AML-193 (cell line): Measurements from ENCODE around the gene ATP2C2.
A peak's percentile ranks its signal among the peaks of the same experiment; 100 is the strongest.

Source experiments
- DNase-seq, 2 experiments: peaks; one replicate each; lab custom pipeline; 2025; lab: John Stamatoyannopoulos, UW

Gene ATP2C2

GRCh38 chr16:84498859-84499620, 130.7 kb downstream of the ATP2C2 start:
- no peak for DNase-seq

DNA sequence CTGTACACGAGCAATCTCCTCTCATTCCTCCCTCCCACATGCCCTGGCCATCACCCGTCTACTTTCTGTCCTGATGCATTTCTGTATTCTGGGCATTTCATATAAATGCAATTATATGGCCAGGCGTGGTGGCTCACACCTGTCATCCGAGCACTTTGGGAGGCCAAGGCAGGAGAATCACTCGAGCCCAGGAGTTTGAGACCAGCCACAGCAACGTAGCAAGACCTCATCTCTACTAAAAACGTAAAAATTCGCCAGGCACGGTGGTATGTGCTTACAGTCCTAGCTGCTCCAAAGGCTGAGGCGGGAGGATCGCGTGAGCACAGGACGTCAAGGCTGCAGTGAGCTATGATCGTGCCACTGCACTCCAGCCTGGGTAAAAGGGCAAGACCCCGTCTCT, 131.3 kb downstream of the ATP2C2 start:
- DNase-seq: no peak

GRCh38 chr16:84500531-84500930, 132.2 kb downstream of the ATP2C2 start:
- DNase-seq: no peak

DNA sequence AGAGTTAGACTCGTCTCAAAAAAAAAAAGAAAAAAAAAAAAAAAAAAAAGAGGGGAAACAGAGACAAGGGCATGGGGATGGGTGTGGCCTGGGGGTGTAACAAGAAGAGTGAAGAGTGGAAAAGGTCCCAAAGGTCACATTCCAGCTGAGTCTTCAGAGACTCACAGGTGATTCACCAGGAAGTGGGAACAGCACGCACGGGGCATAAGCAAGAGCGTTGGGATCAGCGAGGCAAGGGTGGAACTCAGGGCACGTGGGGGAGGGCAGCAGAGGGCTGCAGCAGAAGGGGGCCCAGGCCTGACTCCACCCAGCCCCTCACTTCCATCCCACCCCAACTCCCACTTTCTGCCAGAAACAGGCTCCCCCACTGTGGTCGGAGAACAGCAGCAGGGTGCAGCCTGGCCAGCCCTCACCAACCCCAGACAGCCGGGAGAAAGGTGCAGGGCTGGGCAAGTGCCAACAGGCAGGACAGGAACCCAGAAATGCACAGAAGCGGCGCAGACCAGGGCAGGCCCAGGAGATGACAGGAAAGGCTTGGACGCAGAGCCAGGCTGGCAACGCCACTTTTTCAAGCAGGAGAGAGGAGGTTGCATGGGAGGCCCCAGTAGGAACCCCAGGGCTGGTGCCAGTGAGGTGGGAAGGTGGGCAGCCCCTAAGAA, 132.9 kb downstream of the ATP2C2 start:
- no peak for DNase-seq

GRCh38 chr16:84502075-84502474, 133.7 kb downstream of the ATP2C2 start:
- no peak for DNase-seq

GRCh38 chr16:84502581-84502980, 134.2 kb downstream of the ATP2C2 start:
- DNase-seq: no peak

GRCh38 chr16:84503751-84504395, 135.5 kb downstream of the ATP2C2 start:
- no peak for DNase-seq

DNA sequence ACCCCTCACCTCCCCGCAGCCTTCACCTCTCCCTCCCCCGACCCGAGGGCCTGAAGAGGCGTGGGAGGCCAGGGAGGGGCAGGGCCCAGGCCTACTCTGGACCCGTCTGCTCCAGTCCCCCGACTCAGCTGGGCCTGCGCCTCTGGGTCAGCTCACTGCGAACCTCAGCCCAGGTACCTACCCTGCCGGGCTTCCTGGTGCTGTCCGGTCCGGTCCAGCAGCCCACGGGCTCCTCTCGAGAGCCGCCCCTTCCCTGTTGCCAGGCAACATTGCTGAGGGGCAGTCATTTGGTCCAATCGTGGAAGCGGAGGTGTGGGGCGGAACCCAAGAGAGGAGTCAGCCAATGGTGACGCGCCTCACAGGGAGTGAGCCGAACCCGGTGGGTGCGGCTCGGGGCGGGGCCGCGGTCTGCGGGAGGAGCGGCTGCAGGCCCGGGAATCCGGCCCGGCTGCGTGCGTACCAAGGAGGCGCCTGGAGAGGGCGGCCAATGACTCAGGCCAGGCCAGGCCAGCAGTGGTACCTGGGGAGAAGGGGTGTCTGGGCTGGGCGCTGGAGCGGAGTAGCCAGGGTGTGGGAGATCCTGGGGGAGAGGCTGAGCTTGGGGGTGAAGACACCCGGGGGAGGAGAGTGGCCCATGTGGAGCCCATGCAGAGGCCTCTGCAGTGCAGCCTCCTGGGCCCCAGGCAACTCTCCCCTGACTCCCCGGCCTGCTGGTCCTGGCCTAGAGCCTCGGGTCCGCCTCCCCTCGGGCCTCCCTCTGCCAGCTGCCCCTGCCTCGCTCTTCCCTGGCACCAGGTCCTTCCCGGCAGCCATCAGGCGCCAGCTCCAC, 136.3 kb downstream of the ATP2C2 start, which contains the start of gene MEAK7:
Gene MEAK7, minus strand, starts transcription at position 240 of the 829 bp plus-strand sequence. CDS start 6,573 bp downstream, outside the sequence.
- peak; percentile 87 to 93 for DNase-seq

DNA sequence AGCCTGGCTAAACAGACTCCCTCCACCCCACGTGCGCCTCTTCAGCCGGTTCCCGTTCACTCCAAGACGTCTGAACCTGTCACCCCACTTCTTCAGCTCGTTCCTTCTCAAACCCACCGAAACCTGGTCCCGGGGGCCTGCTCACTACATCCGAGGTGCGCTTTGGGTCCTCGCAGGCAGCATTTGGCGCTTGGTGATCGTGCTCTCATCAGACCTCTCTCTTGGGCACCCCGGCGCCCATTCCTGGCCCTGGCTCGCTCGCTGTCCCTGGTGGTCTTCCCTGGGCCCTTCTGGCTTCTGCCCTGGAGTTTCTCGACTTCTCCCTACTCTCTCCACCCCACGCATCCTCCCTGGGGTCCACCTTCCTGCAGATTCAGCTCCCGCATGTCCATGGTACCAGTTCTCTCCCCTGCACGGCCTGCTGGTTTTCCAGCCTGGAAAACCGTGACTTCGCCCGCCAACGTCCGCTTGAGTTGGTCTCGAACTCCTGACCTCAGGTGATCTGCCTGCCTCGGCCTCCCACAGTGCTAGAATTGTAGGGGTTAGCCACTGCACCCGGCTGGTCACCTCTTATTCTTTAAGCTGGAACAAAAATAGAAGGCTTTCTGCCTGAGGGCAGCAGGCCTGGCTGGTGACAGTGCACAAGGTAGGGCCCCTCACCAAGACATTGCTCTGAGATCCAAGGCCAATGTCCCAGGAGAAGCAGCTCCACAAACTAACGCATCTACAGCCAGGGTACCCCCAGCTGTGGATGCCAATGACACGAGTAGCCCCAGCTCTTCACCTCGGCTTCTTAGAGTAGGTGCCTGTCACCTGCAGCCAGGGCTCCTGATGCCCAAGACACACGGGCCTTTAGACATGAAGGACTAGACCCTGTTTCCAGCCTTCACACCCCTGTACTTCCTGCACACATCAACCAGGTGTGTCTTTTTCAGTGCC, 137.2 kb downstream of the ATP2C2 start:
- no peak for DNase-seq

DNA sequence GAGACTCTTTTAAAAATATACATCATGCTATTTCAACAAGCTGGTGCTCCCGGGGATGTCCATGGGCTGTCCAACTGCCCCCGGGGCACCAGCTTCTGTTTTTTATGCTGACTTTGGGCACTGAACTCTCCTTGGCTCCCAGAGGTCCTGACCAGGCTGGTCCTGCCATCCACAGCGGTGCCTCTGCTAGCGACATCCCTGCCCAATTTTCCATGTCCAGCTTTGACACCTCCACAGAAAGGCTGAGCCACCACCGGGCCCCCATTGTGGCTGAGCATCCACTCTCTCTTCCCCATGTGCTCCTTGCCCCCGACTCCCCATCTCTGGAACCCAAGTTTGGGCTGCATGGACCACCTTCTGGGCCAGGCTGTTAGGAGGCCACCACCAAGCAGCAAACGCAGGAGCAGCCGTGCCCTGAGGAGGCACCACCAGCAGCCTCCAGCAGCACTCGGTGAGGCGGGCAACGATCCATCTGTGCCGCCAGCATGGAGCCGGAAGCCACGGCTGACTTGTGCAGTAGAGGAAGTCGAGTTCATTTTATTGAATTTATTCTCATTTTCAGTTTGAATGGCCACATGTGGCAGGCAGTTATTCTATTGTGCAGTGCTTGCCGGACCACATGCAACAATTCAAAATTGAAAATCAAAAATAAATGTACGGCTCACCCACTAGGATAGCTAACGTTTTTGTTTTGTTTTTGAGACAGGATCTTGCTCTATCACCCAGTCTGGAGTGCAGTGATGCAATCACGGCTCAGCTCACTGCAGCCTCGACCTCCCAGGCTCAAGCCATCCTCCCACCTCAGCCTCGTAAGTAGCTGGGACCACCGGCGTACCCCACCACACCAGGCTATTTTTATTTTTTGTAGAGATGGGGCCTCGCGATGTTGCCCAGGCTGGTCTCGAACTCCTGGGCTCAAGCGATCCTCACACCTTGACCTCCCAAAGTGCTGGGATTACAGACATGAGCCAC, 139.0 kb downstream of the ATP2C2 start:
- DNase-seq: no peak

GRCh38 chr16:84508502-84508901, 140.2 kb downstream of the ATP2C2 start:
- no peak for DNase-seq

GRCh38 chr16:84509032-84509950, 141.0 kb downstream of the ATP2C2 start:
- DNase-seq: no peak

- peak; percentile 73 to 84 for DNase-seq
Measured at GRCh38 chr16:84511180-84511800, 143.0 kb downstream of the ATP2C2 start.

DNA sequence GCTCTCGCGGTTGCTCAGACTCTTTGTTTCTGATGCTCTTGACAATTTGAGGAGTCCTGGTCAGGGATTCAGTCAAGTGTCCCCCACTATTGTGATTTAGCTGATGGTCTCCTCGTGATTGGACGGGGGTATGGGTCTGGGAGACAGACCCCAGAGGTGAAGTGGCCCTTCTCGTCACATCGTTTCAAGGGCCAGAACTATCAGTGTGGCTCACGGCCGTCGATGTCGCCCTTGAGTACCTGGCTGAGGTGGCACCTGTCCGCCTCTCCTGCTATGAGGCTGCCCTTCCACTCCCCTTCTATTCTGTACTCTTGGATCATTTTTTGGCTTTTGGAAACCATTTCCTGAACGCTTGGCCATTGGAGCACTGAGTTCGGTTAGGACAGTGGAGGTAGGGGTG, 143.5 kb downstream of the ATP2C2 start:
- no peak for DNase-seq

- no peak for DNase-seq
Measured at GRCh38 chr16:84513123-84513522, 144.8 kb downstream of the ATP2C2 start.

DNA sequence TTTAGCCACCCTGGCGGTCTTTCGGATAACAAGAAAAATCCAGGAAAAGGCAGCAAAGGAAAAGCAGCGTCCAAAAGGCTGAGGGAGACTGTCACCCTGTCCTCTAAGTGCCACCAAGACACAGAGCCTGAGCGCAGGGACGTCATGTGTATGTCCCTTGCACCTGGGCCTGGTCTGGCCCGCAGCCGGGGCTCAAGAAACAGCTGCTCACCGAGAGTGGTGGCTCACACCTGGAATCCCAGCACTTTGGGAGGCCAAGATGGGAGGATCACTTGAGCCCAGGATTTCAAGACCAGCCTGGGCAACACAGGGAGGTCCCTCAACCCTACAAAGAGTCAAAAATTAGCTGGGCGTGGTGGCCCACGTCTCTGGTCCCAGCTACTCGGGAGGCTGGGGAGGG, 145.3 kb downstream of the ATP2C2 start:
- no peak for DNase-seq
